GM23338 (cell line): ENCODE data around the gene PTN.

ENCODE experiments used
- CREB1 ChIP-seq: fragments of 250-450 bp; sonication (Bioruptor Pico); IDR thresholded peaks from 2 replicates; pipeline ENCODE4 v1.5.0; 2020; ENCODE audit warnings: low read depth, mild to moderate bottlenecking, moderate library complexity
- CTCF ChIP-seq, 2 experiments: fragments of 200-600 bp in 1 of 2; sonication (generic) in 1 of 2; conservative IDR thresholded peaks; 2 replicates each; pipeline versions ENCODE4 v1.5.1 to v1.6.1; 2016 to 2017; ENCODE audit warnings: antibody characterized with exemption in 2 of 2, low read depth in 2 of 2, mild to moderate bottlenecking in 2 of 2, moderate library complexity in 1 of 2
- EZH2 ChIP-seq: fragments of 200-600 bp; sonication (generic); IDR thresholded peaks from one replicate; pipeline ENCODE4 v1.8.0; 2017; ENCODE audit warnings: antibody characterized with exemption, mild to moderate bottlenecking, low read depth; ENCODE audit not compliant: unreplicated experiment
- EZH2phosphoT487 ChIP-seq: fragments of 200-600 bp; sonication (generic); IDR thresholded peaks from one replicate; pipeline ENCODE4 v1.8.1; 2018; ENCODE audit warnings: antibody characterized with exemption; ENCODE audit not compliant: unreplicated experiment
- JUNB ChIP-seq: IDR thresholded peaks from one replicate; pipeline ENCODE4 v1.6.1; 2016; ENCODE audit warnings: antibody characterized with exemption; ENCODE audit not compliant: unreplicated experiment
- POLR2AphosphoS5 ChIP-seq: IDR thresholded peaks from 2 replicates; pipeline ENCODE4 v1.6.1; 2016; ENCODE audit warnings: antibody characterized with exemption, low read depth
- STAT1 ChIP-seq: IDR thresholded peaks from one replicate; pipeline ENCODE4 v1.6.1; 2016; ENCODE audit warnings: antibody characterized with exemption; ENCODE audit not compliant: unreplicated experiment

- TF ChIP-seq CREB1 (CRISPR knock-in tag) (no peak), CTCF (conservative IDR thresholded peaks at IDR 0.05; ENCODE audit: low read depth in 2 of 2) (no peak), EZH2 (no peak), JUNB (no peak), POLR2AphosphoS5 (no peak), EZH2phosphoT487 (no peak), STAT1 (no peak)
Measured at GRCh38 chr7:137351941-137352340, 8.4 kb upstream of the PTN start.
